Amniotic stem cell (primary cell): ENCODE measurements around the gene HAPSTR1.
"Not testable (repeated sequence)": the region's sequence is repeated elsewhere in the genome, so short reads cannot be mapped to it uniquely, and the experiment has no call there.

Experiments
- DNase-seq: peaks from one replicate; lab custom pipeline; 2025; lab: John Stamatoyannopoulos, UW

Gene HAPSTR1

GRCh38 chr16:9071377-9071776 lies 20.1 kb upstream of the HAPSTR1 start:
- DNase-seq: no peak

GRCh38 chr16:9072806-9073341 lies 18.6 kb upstream of the HAPSTR1 start:
- DNase-seq: no peak

GRCh38 chr16:9075299-9076071 lies 16.0 kb upstream of the HAPSTR1 start:
- DNase-seq: no peak

- no peak for DNase-seq
Measured at GRCh38 chr16:9077091-9077809, 14.2 kb upstream of the HAPSTR1 start.

DNA sequence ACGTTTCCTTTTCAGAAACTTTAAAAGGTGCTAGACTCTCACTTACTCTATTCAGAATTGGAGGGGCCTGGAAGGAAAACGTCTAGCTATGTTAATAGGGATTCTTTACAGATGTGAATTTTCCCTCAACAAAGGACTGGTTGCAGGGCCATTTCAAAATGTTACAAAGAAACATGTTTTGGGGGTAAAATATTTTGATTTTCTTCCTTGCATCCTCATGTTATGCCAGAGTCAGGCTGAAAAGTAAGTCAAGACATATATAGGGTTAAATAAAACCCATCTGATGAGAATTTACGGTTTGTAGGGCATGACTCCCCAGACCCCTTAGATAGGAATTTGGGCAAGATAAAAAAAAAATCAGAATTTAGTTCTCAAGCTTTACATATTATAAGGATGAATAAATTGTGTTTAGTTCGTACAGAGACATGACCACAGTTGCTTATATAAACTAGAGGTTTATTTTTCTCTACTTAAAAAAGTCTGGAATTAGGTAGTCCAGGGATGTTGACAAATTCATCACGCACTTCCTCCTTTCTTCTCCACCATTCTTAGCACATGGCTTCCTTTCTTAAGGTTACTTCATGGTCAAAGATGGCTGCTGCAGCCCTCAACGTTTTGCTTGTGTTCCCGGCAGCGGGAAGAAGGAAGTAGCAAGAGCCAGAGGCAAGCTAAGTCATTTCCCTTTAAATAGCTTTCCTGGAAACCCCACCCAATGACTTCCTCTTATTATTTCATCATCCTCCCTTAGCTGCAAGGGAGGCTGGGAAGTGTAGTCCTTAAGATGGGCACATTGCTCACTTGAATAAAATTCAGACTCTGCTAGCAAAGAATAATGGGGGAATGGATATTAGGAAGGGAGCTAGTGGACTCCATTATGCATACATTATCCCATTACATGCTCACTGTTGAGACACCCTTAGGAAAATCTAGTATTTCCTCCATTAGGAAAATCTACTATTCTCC lies 12.7 kb upstream of the HAPSTR1 start:
- DNase-seq: peak; percentile 32

DNA sequence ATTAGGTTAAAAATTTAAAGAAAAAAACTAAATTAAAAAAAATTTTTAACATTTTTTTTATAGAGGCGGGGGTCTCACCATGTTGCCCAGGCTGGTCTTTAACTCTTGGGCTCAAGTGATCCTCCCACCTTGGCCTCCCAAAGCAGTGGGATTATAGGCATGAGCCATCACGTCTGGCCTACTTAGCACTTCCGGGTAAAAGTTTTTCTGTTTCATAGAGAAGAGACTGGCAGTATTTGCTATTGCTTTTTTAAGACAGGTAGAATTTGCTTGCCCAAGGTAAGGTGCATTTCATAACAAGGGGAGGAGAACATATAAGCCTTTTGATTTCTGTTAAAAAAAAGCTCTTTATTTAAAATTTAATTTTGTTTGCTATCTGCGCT lies 12.0 kb upstream of the HAPSTR1 start:
- DNase-seq: no peak

DNA sequence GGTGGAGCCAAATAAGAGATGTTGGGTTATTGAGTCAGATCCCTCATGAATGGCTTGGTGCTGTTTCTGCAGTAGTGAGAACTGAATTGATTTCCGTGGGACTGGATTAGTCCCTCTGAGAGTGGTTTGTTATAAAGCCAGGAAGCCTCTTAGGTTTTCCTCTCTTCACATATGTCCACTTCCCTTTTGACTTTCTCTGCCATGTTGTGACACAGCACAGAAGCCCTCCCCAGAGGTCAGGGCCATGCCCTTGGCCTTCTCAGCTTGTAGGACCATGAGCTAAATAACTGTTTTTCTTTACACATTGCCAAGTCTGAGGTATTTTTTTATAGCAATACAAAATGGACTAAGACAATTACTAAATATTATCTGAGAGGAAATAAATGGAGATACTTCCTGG lies 10.3 kb upstream of the HAPSTR1 start:
- no peak for DNase-seq

- no peak for DNase-seq
Measured at GRCh38 chr16:9081843-9082242, 9.6 kb upstream of the HAPSTR1 start.

- no peak for DNase-seq
Measured at GRCh38 chr16:9082422-9082821, 9.0 kb upstream of the HAPSTR1 start.

GRCh38 chr16:9087733-9088132 lies 3.7 kb upstream of the HAPSTR1 start:
- DNase-seq: not testable (repeated sequence)

DNA sequence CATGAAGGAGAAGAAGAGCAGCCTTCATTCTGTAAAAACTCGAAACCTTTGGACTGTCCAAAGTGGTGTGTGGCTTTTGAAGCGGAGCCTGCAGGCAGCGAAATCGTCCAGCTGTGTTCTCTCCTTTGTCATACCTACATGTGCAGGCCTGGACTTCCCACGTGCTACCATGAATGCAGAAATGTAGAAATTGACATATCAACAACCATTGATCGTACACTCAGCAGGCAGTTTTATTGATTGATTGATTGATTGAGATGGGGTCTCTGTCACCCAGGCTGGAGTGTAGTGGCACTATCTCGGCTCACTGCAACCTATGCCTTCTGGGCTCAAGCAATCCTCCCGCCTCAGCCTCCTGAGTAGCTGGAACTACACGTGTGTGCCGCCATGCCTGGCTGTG lies 2.6 kb upstream of the HAPSTR1 start:
- DNase-seq: no peak

GRCh38 chr16:9089660-9090059 lies 1.8 kb upstream of the HAPSTR1 start:
- DNase-seq: no peak

GRCh38 chr16:9090101-9090959 lies 1.1 kb upstream of the HAPSTR1 start:
- no peak for DNase-seq

GRCh38 chr16:9091867-9092281 lies 430 bp downstream of the HAPSTR1 start:
- no peak for DNase-seq

- no peak for DNase-seq
Measured at GRCh38 chr16:9092282-9092977, 986 bp downstream of the HAPSTR1 start.

- DNase-seq: no peak
Measured at GRCh38 chr16:9092978-9093344, 1.5 kb downstream of the HAPSTR1 start.

DNA sequence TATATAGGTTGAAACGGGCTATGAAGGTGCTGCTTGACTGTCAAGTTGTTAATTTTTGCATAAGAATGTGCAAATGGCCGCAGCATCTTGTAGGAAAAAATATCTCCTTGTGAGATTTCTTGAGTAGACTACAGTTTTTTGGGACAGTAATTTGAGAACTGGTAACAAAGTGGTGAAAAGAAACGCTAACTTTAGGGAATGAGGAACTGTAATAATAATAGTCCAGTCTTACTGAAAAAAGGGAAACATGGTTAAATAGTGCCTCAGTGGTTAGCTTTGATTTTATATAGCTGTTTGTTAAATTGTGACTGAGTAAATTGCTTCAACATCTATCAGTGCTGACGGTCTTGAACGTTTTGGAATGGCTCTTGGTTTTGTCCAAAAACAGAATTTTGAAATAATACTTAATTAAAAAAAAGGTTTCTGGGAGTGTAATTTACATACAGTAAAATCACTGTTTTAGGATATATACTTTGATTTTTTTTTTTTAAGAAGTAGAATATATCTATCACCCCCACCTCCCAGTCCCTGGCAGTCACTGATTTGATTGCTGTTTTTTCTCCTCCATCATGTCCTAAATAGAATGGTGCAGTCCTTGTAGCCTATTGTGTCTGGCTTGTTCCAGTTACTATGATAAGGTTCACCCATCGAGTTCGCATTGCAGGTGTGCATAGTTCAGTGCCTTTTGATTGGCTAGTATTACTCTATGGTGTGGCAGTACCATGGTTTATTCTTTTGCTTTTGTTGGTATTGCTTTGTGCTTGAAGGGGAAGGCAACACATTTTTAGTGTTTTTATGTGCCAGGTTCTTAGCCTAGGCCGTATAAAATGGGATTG lies 2.8 kb downstream of the HAPSTR1 start:
- DNase-seq: no peak

- DNase-seq: no peak
Measured at GRCh38 chr16:9095171-9095570, 3.7 kb downstream of the HAPSTR1 start.

DNA sequence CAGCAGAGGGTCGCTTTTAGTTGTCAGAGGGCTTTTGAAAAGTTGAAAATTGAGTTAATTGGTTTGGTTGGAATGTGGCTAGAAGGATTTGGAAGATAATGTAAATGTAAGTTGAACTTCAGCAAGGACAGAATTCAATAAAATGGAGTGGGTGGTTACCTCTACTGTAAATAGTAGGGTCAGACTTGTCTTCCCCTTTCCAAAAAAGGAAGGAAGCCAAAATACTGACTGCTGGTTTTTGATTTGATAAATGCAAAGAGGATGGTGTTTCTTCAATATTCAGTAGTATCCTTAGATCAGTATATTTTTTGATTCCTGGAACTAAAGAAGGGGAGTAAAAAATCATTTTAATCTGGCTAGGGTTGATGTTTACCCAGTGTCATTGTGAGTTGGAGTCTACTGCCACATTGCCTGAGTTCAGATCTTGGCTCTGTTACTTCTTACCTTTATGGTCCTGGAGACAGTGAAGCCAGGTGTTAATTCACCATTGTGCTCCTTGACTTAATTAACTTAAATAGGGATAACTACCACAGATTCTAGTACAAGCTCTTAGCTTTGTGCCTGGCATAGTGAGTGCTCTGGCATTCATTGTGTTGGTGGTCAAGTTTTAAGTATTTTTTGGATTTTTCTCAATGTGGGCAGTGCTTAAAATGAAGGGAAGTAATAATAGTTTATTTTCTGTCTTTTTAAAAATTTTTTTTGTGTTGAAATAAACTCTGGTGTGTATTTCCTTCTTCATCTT lies 4.4 kb downstream of the HAPSTR1 start:
- no peak for DNase-seq
